Upper lobe of left lung (tissue), 4 donors: Measurements from ENCODE around the gene MUC2.

Experiments
- CTCF ChIP-seq, 6 experiments: fragments of 450-650 bp in 4 of 6; fragments of 200-600 bp in 2 of 6; sonication (generic) in 2 of 6; IDR thresholded peaks; one replicate each; pipeline ENCODE4 v1.5.1; 2016 to 2019; ENCODE audit warnings: antibody characterized with exemption in 6 of 6
- EP300 ChIP-seq, 4 donors: sonication (generic); formaldehyde crosslinking; IDR thresholded peaks; one replicate each; pipeline ENCODE4 v1.5.1; 2017; ENCODE audit warnings: antibody characterized with exemption in 4 of 4, control low read depth in 2 of 4
- POLR2A ChIP-seq, 4 donors: fragments of 450-650 bp; IDR thresholded peaks; one replicate each; pipeline ENCODE4 v1.5.1; 2016 to 2017; ENCODE audit warnings: antibody characterized with exemption in 4 of 4, mild to moderate bottlenecking in 2 of 4
- POLR2AphosphoS5 ChIP-seq, 2 donors: sonication (generic); formaldehyde crosslinking; IDR thresholded peaks; one replicate each; pipeline ENCODE4 v1.5.1; 2017; ENCODE audit warnings: antibody characterized with exemption in 2 of 2

- TF ChIP-seq POLR2A (IDR thresholded peaks at IDR 0.05) (no peak), CTCF (IDR thresholded peaks at IDR 0.05) (no peak), POLR2AphosphoS5 (IDR thresholded peaks at IDR 0.05) (no peak), EP300 (IDR thresholded peaks at IDR 0.05) (no peak)
Measured at GRCh38 chr11:1062075-1062820, 12.4 kb upstream of the MUC2 start.
